AG09309 (cell line): ENCODE data around the gene TMED10.

Source experiments
- DNase-seq: peaks from one replicate; pipeline ENCODE4 v3.0.0-alpha.2; 2010; ENCODE audit warnings: low read depth
- H3K4me3 ChIP-seq: 2 replicates; pipeline ENCODE4 v1.5.1; 2011; ENCODE audit warnings: mild to moderate bottlenecking, low read depth, low read length, moderate library complexity; ENCODE audit not compliant: control insufficient read depth
- CTCF ChIP-seq: IDR thresholded peaks from 2 replicates; pipeline ENCODE4 v1.5.1; 2011; ENCODE audit warnings: mild to moderate bottlenecking, low read depth, low read length, inconsistent platforms; ENCODE audit not compliant: insufficient read depth, control insufficient read depth; ENCODE audit errors: missing control alignments

Gene TMED10

DNA sequence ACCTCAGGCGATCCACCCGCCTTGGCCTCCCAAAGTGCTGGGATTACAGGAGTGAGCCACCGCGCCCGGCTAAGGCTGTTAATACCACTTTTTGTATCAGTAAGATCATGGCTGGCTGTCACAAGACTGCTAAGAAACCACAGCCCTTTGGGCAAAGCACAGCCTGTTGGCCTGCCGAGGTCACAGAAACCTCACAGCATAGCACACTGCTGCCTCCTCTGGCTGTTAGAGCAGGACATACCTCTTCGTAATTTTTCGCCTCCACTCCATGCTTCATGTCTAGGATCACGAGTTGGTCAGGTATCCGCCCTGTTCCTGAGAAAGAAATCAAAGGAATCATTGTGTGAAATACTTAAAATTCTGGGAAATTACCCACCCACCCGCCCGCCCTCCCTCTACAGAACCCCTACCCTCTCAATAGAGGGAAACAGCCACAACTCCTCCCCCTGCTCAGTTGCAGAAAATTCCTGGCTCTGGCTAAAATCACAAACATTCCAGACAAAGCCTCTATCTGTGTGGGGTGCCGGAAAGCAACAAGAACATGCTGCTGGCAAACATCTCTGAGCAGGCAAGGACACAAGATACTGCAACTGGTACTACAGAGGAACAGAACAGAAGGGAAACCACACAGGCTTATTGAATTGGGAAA, 28.9 kb downstream of the TMED10 start:
- DNase-seq: peak; percentile 61
- TF ChIP-seq CTCF: peak; percentile 52
- H3K4me3 ChIP-seq: no peak overlapping the region

DNA sequence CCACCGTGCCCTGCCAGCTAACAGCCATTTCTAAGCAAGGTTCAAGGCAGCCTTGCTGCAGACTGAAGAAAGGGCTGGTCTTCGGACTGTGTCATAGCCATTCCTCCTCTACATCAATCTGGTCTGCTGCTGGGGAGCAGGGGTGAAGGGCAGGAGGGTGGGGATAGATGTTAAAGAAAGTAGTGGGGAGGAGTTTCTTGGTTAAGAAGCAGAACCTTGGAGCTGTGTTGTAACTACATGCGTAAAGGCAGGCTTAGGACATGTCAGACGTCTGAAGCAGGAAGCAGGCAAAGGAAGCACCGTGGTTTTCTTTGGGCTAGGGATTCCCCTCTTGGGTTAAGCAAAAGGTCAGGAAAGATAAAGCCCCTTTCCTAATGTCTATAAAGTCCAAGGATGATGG, 31.5 kb downstream of the TMED10 start:
- DNase-seq: no peak
- no peak overlapping the region for H3K4me3 ChIP-seq
- no peak for TF ChIP-seq CTCF

DNA sequence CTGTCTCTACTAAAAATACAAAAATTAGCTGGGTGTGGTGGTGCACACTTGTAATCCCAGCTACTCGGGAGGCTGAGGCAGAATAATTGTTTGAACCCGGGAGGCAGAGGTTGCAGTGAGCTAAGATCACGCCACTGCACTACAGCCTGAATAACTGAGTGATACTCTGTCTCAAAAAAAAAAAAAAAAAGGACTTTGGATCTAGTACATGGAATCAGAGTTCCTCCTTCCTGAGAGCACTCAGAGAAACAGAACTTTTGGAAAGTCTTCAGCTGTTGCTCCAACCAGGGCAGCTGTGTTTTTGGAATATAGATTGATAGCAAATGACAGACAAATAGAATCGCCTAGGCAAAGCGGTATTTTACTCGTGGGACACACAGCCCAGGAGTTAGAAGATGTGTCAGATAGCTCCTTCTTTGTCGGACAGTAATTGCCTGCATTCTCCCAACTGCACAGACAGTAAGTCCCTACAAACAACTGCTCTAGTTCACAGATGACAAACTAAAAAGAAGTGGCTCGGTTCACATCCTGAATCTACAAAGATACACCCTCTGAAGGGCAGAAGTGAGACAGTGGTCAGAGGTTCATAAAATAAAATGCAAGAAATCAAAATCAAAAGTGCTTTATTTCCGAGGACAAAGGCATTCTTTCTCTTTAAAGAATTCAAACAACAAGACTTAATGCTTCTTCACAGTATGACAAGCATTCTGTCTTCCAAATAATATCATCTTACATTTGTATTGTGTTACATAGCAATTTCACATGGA, 32.5 kb downstream of the TMED10 start:
- DNase-seq: no peak
- no peak for TF ChIP-seq CTCF
- no peak overlapping the region for H3K4me3 ChIP-seq

GRCh38 chr14:75142494-75142893, 33.9 kb downstream of the TMED10 start:
- no peak overlapping the region for H3K4me3 ChIP-seq
- DNase-seq: no peak
- TF ChIP-seq CTCF: no peak

DNA sequence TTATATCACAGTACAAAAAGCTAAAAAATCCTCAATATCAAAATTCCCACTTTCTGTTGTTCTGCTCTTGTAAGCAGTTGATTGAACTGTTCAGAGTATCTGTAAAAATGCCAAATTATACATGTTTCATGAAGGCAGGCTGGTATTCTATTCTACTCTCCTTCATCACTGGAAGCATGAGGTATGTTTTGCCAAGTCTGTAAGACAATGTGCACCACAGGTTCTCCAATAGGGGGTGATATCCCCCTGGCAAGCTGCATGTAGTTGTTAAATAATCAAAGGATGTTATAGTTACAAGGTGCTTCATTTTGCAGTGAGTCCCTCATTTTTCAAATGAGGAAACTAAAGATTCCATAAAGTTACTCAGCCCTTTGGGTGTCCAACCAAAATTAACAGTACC, 34.4 kb downstream of the TMED10 start:
- TF ChIP-seq CTCF: peak; percentile 50
- H3K4me3 ChIP-seq: no peak overlapping the region
- DNase-seq: no peak

GRCh38 chr14:75141062-75141461, 35.4 kb downstream of the TMED10 start:
- DNase-seq: no peak
- no peak overlapping the region for H3K4me3 ChIP-seq
- TF ChIP-seq CTCF: no peak
